IMR-90 (cell line): ENCODE measurements around the gene DDR1.

Experiments
- BHLHE40 ChIP-seq: fragments of 150-350 bp; IDR thresholded peaks from 2 replicates; pipeline ENCODE4 v1.6.1; 2016; ENCODE audit warnings: mild to moderate bottlenecking, low read depth, low read length
- CEBPB ChIP-seq: IDR thresholded peaks from 2 replicates; pipeline ENCODE4 v1.6.1; 2012; ENCODE audit warnings: low read depth, low read length, improper control_type of control experiment
- CHD1 ChIP-seq: IDR thresholded peaks from 2 replicates; pipeline ENCODE4 v1.6.1; 2012; ENCODE audit warnings: low read depth, low read length, improper control_type of control experiment
- FOS ChIP-seq: fragments of 150-350 bp; IDR thresholded peaks from 2 replicates; pipeline ENCODE4 v1.6.1; 2016; ENCODE audit warnings: low read depth, low read length
- MAFK ChIP-seq: IDR thresholded peaks from 2 replicates; pipeline ENCODE4 v1.6.1; 2012; ENCODE audit warnings: low read depth, low read length, improper control_type of control experiment
- MXI1 ChIP-seq: IDR thresholded peaks from 2 replicates; pipeline ENCODE4 v1.6.1; 2012; ENCODE audit warnings: low read depth, mild to moderate bottlenecking, low read length, moderate library complexity, borderline replicate concordance
- NFE2L2 ChIP-seq: fragments of 150-350 bp; IDR thresholded peaks from 2 replicates; pipeline ENCODE4 v1.6.1; 2016; ENCODE audit warnings: low read depth, mild to moderate bottlenecking, low read length
- POLR2A ChIP-seq: IDR thresholded peaks from 2 replicates; pipeline ENCODE4 v1.6.1; 2012; ENCODE audit warnings: mild to moderate bottlenecking, low read depth, low read length
- RAD21 ChIP-seq: IDR thresholded peaks from 2 replicates; pipeline ENCODE4 v1.6.1; 2012; ENCODE audit warnings: low read length, improper control_type of control experiment
- RCOR1 ChIP-seq: IDR thresholded peaks from 2 replicates; pipeline ENCODE4 v1.6.1; 2012; ENCODE audit warnings: mild to moderate bottlenecking, low read length, improper control_type of control experiment; ENCODE audit not compliant: insufficient replicate concordance
- RFX5 ChIP-seq: IDR thresholded peaks from 2 replicates; pipeline ENCODE4 v1.8.0; 2012; ENCODE audit warnings: low read depth, mild to moderate bottlenecking, low read length, moderate library complexity
- SMC3 ChIP-seq: fragments of 150-350 bp; IDR thresholded peaks from 2 replicates; pipeline ENCODE4 v1.6.1; 2016; ENCODE audit warnings: low read depth, mild to moderate bottlenecking, antibody characterized with exemption, low read length, moderate library complexity
- TF ChIP-seq, protein P1 (sequence below): conservative IDR thresholded peaks from 2 replicates; pipeline ENCODE4 v1.5.1; 2012; ENCODE audit warnings: mild to moderate bottlenecking, low read depth, low read length, improper control_type of control experiment
- TF ChIP-seq, protein P2 (sequence below): fragments of 150-350 bp; IDR thresholded peaks from 2 replicates; pipeline ENCODE4 v1.6.1; 2017; ENCODE audit warnings: mild to moderate bottlenecking, antibody characterized with exemption, low read length, low read depth

- TF ChIP-seq MXI1: no peak
- TF ChIP-seq RCOR1: no peak
- no peak for TF ChIP-seq SMC3
- TF ChIP-seq POLR2A: no peak
- TF ChIP-seq, protein P1, sequence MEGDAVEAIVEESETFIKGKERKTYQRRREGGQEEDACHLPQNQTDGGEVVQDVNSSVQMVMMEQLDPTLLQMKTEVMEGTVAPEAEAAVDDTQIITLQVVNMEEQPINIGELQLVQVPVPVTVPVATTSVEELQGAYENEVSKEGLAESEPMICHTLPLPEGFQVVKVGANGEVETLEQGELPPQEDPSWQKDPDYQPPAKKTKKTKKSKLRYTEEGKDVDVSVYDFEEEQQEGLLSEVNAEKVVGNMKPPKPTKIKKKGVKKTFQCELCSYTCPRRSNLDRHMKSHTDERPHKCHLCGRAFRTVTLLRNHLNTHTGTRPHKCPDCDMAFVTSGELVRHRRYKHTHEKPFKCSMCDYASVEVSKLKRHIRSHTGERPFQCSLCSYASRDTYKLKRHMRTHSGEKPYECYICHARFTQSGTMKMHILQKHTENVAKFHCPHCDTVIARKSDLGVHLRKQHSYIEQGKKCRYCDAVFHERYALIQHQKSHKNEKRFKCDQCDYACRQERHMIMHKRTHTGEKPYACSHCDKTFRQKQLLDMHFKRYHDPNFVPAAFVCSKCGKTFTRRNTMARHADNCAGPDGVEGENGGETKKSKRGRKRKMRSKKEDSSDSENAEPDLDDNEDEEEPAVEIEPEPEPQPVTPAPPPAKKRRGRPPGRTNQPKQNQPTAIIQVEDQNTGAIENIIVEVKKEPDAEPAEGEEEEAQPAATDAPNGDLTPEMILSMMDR: no peak
- TF ChIP-seq CEBPB: no peak
- no peak for TF ChIP-seq MAFK
- no peak for TF ChIP-seq BHLHE40
- TF ChIP-seq RAD21: no peak
- TF ChIP-seq, protein P2, sequence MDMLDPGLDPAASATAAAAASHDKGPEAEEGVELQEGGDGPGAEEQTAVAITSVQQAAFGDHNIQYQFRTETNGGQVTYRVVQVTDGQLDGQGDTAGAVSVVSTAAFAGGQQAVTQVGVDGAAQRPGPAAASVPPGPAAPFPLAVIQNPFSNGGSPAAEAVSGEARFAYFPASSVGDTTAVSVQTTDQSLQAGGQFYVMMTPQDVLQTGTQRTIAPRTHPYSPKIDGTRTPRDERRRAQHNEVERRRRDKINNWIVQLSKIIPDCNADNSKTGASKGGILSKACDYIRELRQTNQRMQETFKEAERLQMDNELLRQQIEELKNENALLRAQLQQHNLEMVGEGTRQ: no peak
- TF ChIP-seq RFX5: no peak
- no peak for TF ChIP-seq NFE2L2
- TF ChIP-seq CHD1: no peak
- no peak for TF ChIP-seq FOS
Measured at GRCh38 chr6:30861257-30862048, 22.9 kb upstream of the DDR1 start.
